ENCODE data around the gene AHNAK2.
"Not testable (repeated sequence)": the region's sequence is repeated elsewhere in the genome, so short reads cannot be mapped to it uniquely, and the experiment has no call there.

AHNAK2 gene

GRCh38 chr14:104898870-104899510, 79.2 kb downstream of the AHNAK2 start:
- DNase-seq (ENCODE audit: low read depth in 2 of 2): no peak

- DNase-seq (ENCODE audit: low read depth in 2 of 2): no peak
Measured at GRCh38 chr14:104898195-104898558, 80.0 kb downstream of the AHNAK2 start.

GRCh38 chr14:104897330-104898194, 80.6 kb downstream of the AHNAK2 start:
- no peak for DNase-seq (ENCODE audit: low read depth in 2 of 2)

GRCh38 chr14:104895786-104896661, 82.2 kb downstream of the AHNAK2 start:
- no peak for DNase-seq (ENCODE audit: low read depth in 2 of 2)

GRCh38 chr14:104895207-104895785, 82.9 kb downstream of the AHNAK2 start:
- no peak for DNase-seq (ENCODE audit: low read depth in 2 of 2)

- DNase-seq (ENCODE audit: low read depth in 2 of 2): no peak
Measured at GRCh38 chr14:104894331-104895206, 83.6 kb downstream of the AHNAK2 start.

GRCh38 chr14:104893435-104894207, 84.6 kb downstream of the AHNAK2 start:
- no peak for DNase-seq (ENCODE audit: low read depth in 2 of 2)

- DNase-seq (ENCODE audit: low read depth in 2 of 2): no peak
Measured at GRCh38 chr14:104892531-104893434, 85.4 kb downstream of the AHNAK2 start.

- no peak for DNase-seq (ENCODE audit: low read depth in 2 of 2)
Measured at GRCh38 chr14:104891664-104892530, 86.3 kb downstream of the AHNAK2 start.

- DNase-seq (ENCODE audit: low read depth in 2 of 2): no peak
Measured at GRCh38 chr14:104891121-104891551, 87.0 kb downstream of the AHNAK2 start.

GRCh38 chr14:104890292-104890691, 87.9 kb downstream of the AHNAK2 start:
- DNase-seq (ENCODE audit: low read depth in 2 of 2): not testable (repeated sequence)

GRCh38 chr14:104889375-104889757, 88.8 kb downstream of the AHNAK2 start:
- no peak for DNase-seq (ENCODE audit: low read depth in 2 of 2)

GRCh38 chr14:104888489-104889374, 89.4 kb downstream of the AHNAK2 start:
- no peak for DNase-seq (ENCODE audit: low read depth in 2 of 2)

- DNase-seq (ENCODE audit: low read depth in 2 of 2): no peak
Measured at GRCh38 chr14:104887623-104888488, 90.3 kb downstream of the AHNAK2 start.

All from stimulated activated CD8-positive, alpha-beta memory T cell treated with anti-CD3 and anti-CD28 coated beads, Interleukin-7, amount 100 ng/mL, for 4 hours (primary cell).